Astrocyte (in vitro differentiated cells and primary cell): Measurements from ENCODE around the gene FOLR1. TPM values are rescaled to one million over a fixed set of nuclear protein-coding genes. Genes with fewer than 3 reads are reported as not detected.
A peak's percentile ranks its signal among the peaks of the same experiment; 100 is the strongest.

Source experiments
- DNase-seq: peaks from one replicate; pipeline ENCODE4 v3.0.0-alpha.2; 2010; ENCODE audit warnings: low read depth
- FAIRE-seq: peaks from 2 replicates; lab custom pipeline; 2011; peaks lifted over from hg19 to GRCh38; lab: Jason Lieb, UNC
- H2AFZ ChIP-seq: 2 replicates; pipeline ENCODE4 v1.6.0; 2012; ENCODE audit warnings: low read depth, low read length, inconsistent platforms
- H3K27ac ChIP-seq: 2 replicates; pipeline ENCODE4 v1.5.1; 2011; ENCODE audit warnings: low read depth, low read length, inconsistent platforms
- H3K27me3 ChIP-seq: 2 replicates; pipeline ENCODE4 v1.6.0; 2011; ENCODE audit warnings: low read length, inconsistent platforms; ENCODE audit not compliant: insufficient read depth
- H3K36me3 ChIP-seq: 2 replicates; pipeline ENCODE4 v1.5.1; 2011; ENCODE audit warnings: low read length, inconsistent platforms; ENCODE audit not compliant: insufficient read depth
- H3K4me1 ChIP-seq: 2 replicates; pipeline ENCODE4 v1.5.1; 2011; ENCODE audit warnings: low read length, inconsistent platforms; ENCODE audit not compliant: insufficient read depth
- H3K4me2 ChIP-seq: 2 replicates; pipeline ENCODE4 v1.6.0; 2012; ENCODE audit warnings: low read length, inconsistent platforms
- H3K4me3 ChIP-seq: 2 replicates; pipeline ENCODE4 v1.5.1; 2011; ENCODE audit warnings: low read depth, mild to moderate bottlenecking, low read length, inconsistent platforms; ENCODE audit not compliant: insufficient read depth
- H3K79me2 ChIP-seq: 2 replicates; pipeline ENCODE4 v1.6.0; 2012; ENCODE audit warnings: mild to moderate bottlenecking, low read length, inconsistent platforms; ENCODE audit not compliant: insufficient read depth
- H3K9ac ChIP-seq: 2 replicates; pipeline ENCODE4 v1.6.0; 2012; ENCODE audit warnings: mild to moderate bottlenecking, low read length, inconsistent platforms
- H3K9me3 ChIP-seq: 2 replicates; pipeline ENCODE4 v1.5.1; 2012; ENCODE audit warnings: low read depth, mild to moderate bottlenecking, low read length, inconsistent platforms; ENCODE audit not compliant: insufficient read depth
- H4K20me1 ChIP-seq: 2 replicates; pipeline ENCODE4 v1.6.0; 2012; ENCODE audit warnings: low read length, inconsistent platforms; ENCODE audit not compliant: insufficient read depth
- H3K27ac Mint-ChIP-seq: one replicate; pipeline ENCODE4 v1.8.0; 2021; ENCODE audit warnings: mild to moderate bottlenecking, mixed read lengths; ENCODE audit not compliant: unreplicated experiment
- H3K27me3 Mint-ChIP-seq: one replicate; pipeline ENCODE4 v1.8.0; 2021; ENCODE audit warnings: low read depth, mixed read lengths; ENCODE audit not compliant: unreplicated experiment
- H3K36me3 Mint-ChIP-seq: one replicate; pipeline ENCODE4 v1.8.0; 2021; ENCODE audit warnings: low read depth, mixed read lengths; ENCODE audit not compliant: unreplicated experiment
- H3K4me1 Mint-ChIP-seq: one replicate; pipeline ENCODE4 v1.8.0; 2021; ENCODE audit warnings: low read depth, mixed read lengths; ENCODE audit not compliant: unreplicated experiment
- H3K4me3 Mint-ChIP-seq: one replicate; pipeline ENCODE4 v1.8.0; 2021; ENCODE audit warnings: mild to moderate bottlenecking, moderate library complexity, mixed read lengths; ENCODE audit not compliant: unreplicated experiment
- H3K9me3 Mint-ChIP-seq: one replicate; pipeline ENCODE4 v1.8.0; 2021; ENCODE audit warnings: mild to moderate bottlenecking, mixed read lengths; ENCODE audit not compliant: unreplicated experiment
- CTCF ChIP-seq: IDR thresholded peaks from 2 replicates; pipeline ENCODE4 v1.5.1; 2011; ENCODE audit warnings: low read depth, mild to moderate bottlenecking, inconsistent platforms, low read length, moderate library complexity; ENCODE audit not compliant: insufficient read depth
- EZH2 ChIP-seq: IDR thresholded peaks from 2 replicates; pipeline ENCODE4 v1.6.1; 2012; ENCODE audit warnings: mild to moderate bottlenecking, low read length, inconsistent platforms; ENCODE audit not compliant: insufficient read depth
- total RNA-seq: library from RNA; stranded (reverse); gene quantifications from 2 replicates; pipeline ENCODE4 v1.2.1, GENCODE V29; 2021

The FOLR1 gene
- total RNA-seq, 1 donor from 2014 or later: 3.2 TPM

- Histone ChIP-seq H3K4me3 (no peak overlapping the region), H3K9me3 (no peaks in the 10 kb centered on the region), H3K27me3 (peaks cover 34% of the 10 kb centered on the region), H3K79me2 (no peaks in the 10 kb centered on the region), H3K27ac (no peak overlapping the region), H3K9ac (no peak overlapping the region), H4K20me1 (peaks cover 60% of the 10 kb centered on the region), H3K4me2 (peak overlapping the region; percentile 85), H3K36me3 (peaks cover 20% of the 10 kb centered on the region), H3K4me1 (peaks cover 26% of the 10 kb centered on the region), H2AFZ (no peak overlapping the region)
- Mint-ChIP-seq H3K27ac (peak overlapping the region; percentile 80), H3K27me3 (peaks cover 34% of the 10 kb centered on the region), H3K36me3 (peaks cover 19% of the 10 kb centered on the region), H3K9me3 (peaks cover 12% of the 10 kb centered on the region), H3K4me3 (peak overlapping the region; percentile 60), H3K4me1 (peaks cover 13% of the 10 kb centered on the region)
- DNase-seq: no peak
- TF ChIP-seq EZH2 (no peak), CTCF (no peak)
- no peak for FAIRE-seq
Observed at GRCh38 chr11:72238492-72239312, 46.8 kb downstream of the FOLR1 start.

GRCh38 chr11:72239313-72239848, 47.4 kb downstream of the FOLR1 start:
- Mint-ChIP-seq H3K9me3 (peaks cover 12% of the 10 kb centered on the region), H3K27ac (peak overlapping the region; percentile 59), H3K36me3 (peaks cover 16% of the 10 kb centered on the region), H3K4me3 (peak overlapping the region; percentile 47), H3K27me3 (peaks cover 34% of the 10 kb centered on the region), H3K4me1 (peaks cover 13% of the 10 kb centered on the region)
- peaks cover 38% of the 10 kb centered on the region for H3K27me3 ChIP-seq
- no peak overlapping the region for H2AFZ ChIP-seq
- peaks cover 53% of the 10 kb centered on the region for H4K20me1 ChIP-seq
- no peaks in the 10 kb centered on the region for H3K79me2 ChIP-seq
- H3K9ac ChIP-seq: peak overlapping the region; percentile 40
- H3K9me3 ChIP-seq: no peaks in the 10 kb centered on the region
- H3K4me1 ChIP-seq: peaks cover 26% of the 10 kb centered on the region
- peaks cover 17% of the 10 kb centered on the region for H3K36me3 ChIP-seq
- peak overlapping the region; percentile 40 for H3K4me3 ChIP-seq
- peak overlapping the region; percentile 85 for H3K4me2 ChIP-seq
- DNase-seq: peak; percentile 41
- TF ChIP-seq CTCF: no peak
- TF ChIP-seq EZH2: peak; percentile 67
- no peak overlapping the region for H3K27ac ChIP-seq
- FAIRE-seq: no peak
